ENCODE measurements around the gene COMMD7.
A peak's percentile ranks its signal among the peaks of the same experiment; 100 is the strongest.

Gene COMMD7

GRCh38 chr20:32743237-32744112 is at the start of gene COMMD7:
TSS of gene COMMD7 (minus strand) at chr20:32743467. CDS start at chr20:32743391, 76 bp downstream.
- peak; percentile 43 for DNase-seq (ENCODE audit: low spot score)

- DNase-seq (ENCODE audit: low spot score): no peak
Measured at GRCh38 chr20:32792731-32793458, 49.6 kb upstream of the COMMD7 start.

GRCh38 chr20:32792316-32792715 is 49.0 kb upstream of the COMMD7 start:
- DNase-seq (ENCODE audit: low spot score): no peak

GRCh38 chr20:32790751-32791057 is 47.4 kb upstream of the COMMD7 start:
- no peak for DNase-seq (ENCODE audit: low spot score)

GRCh38 chr20:32789896-32790750 is 46.9 kb upstream of the COMMD7 start:
- peak; percentile 93 for DNase-seq (ENCODE audit: low spot score)

GRCh38 chr20:32787168-32787567 is 43.9 kb upstream of the COMMD7 start:
- DNase-seq (ENCODE audit: low spot score): no peak

- no peak for DNase-seq (ENCODE audit: low spot score)
Measured at GRCh38 chr20:32786059-32786760, 42.9 kb upstream of the COMMD7 start.

GRCh38 chr20:32784369-32785080 is 41.3 kb upstream of the COMMD7 start:
- no peak for DNase-seq (ENCODE audit: low spot score)

- no peak for DNase-seq (ENCODE audit: low spot score)
Measured at GRCh38 chr20:32780749-32781655, 37.7 kb upstream of the COMMD7 start.

GRCh38 chr20:32780278-32780677 is 37.0 kb upstream of the COMMD7 start:
- no peak for DNase-seq (ENCODE audit: low spot score)

GRCh38 chr20:32779500-32780211 is 36.4 kb upstream of the COMMD7 start:
- DNase-seq (ENCODE audit: low spot score): no peak

GRCh38 chr20:32777177-32777956 is 34.1 kb upstream of the COMMD7 start:
- no peak for DNase-seq (ENCODE audit: low spot score)

GRCh38 chr20:32775336-32775991 is 32.2 kb upstream of the COMMD7 start:
- DNase-seq (ENCODE audit: low spot score): no peak

GRCh38 chr20:32773855-32774254 is 30.6 kb upstream of the COMMD7 start:
- no peak for DNase-seq (ENCODE audit: low spot score)

- no peak for DNase-seq (ENCODE audit: low spot score)
Measured at GRCh38 chr20:32773223-32773622, 30.0 kb upstream of the COMMD7 start.

GRCh38 chr20:32772046-32772445 is 28.8 kb upstream of the COMMD7 start:
- DNase-seq (ENCODE audit: low spot score): no peak

- DNase-seq (ENCODE audit: low spot score): no peak
Measured at GRCh38 chr20:32767418-32768198, 24.3 kb upstream of the COMMD7 start.

Data from AG08395 (cell line).